ENCODE measurements around the gene CELA2B.

DNA sequence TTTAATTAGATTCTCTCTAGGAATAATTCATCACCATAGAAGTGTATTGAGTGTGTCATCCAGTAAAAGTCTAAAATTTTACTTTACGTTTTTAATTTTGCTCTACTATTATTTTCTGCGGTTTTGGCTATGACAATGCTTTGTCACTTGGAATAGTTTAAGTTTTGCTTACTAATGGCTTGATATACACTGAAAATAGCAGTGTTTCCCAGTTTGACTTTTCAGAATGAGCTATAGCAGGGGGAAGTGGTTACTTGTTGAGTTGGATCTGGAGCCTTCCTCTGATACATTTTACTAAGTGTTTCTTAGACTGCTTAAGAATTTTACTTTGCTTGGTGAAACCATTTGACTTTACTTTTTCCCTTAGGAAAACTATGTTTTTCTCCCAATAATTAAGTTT, 55.8 kb downstream of the CELA2B start:
- TF ChIP-seq, protein P1, sequence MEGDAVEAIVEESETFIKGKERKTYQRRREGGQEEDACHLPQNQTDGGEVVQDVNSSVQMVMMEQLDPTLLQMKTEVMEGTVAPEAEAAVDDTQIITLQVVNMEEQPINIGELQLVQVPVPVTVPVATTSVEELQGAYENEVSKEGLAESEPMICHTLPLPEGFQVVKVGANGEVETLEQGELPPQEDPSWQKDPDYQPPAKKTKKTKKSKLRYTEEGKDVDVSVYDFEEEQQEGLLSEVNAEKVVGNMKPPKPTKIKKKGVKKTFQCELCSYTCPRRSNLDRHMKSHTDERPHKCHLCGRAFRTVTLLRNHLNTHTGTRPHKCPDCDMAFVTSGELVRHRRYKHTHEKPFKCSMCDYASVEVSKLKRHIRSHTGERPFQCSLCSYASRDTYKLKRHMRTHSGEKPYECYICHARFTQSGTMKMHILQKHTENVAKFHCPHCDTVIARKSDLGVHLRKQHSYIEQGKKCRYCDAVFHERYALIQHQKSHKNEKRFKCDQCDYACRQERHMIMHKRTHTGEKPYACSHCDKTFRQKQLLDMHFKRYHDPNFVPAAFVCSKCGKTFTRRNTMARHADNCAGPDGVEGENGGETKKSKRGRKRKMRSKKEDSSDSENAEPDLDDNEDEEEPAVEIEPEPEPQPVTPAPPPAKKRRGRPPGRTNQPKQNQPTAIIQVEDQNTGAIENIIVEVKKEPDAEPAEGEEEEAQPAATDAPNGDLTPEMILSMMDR (IDR thresholded peaks at IDR 0.05; ENCODE audit: low read depth, low read length), result no peak
- no peak for TF ChIP-seq EZH2phosphoT487 (IDR thresholded peaks at IDR 0.05; ENCODE audit: low read depth)
